NB4 (cell line): ENCODE data around the gene TRAPPC10.

Experiments
- CTCF ChIP-seq: IDR thresholded peaks from one replicate; pipeline ENCODE4 v1.5.1; 2012; ENCODE audit warnings: low read depth, low read length
- MAX ChIP-seq: IDR thresholded peaks from 2 replicates; pipeline ENCODE4 v1.6.1; 2011; ENCODE audit warnings: low read depth, low read length
- MYC ChIP-seq: IDR thresholded peaks from 2 replicates; pipeline ENCODE4 v1.6.1; 2011; ENCODE audit warnings: low read depth, low read length
- POLR2A ChIP-seq: IDR thresholded peaks from 2 replicates; pipeline ENCODE4 v1.6.1; 2011; ENCODE audit warnings: mild to moderate bottlenecking; ENCODE audit not compliant: insufficient read length; ENCODE audit errors: extremely low read depth

GRCh38 chr21:44013380-44014088 lies 1.4 kb downstream of the TRAPPC10 start:
- TF ChIP-seq CTCF (no peak), POLR2A (no peak), MAX (no peak), MYC (no peak)
